ENCODE data around the gene DSTN. TPM values are rescaled to one million over a fixed set of nuclear protein-coding genes. Genes with fewer than 3 reads are reported as not detected.

DSTN gene
- total and polyA plus RNA-seq, 2 of the 4 experiments (the other 2 are of a cell fraction): 221 to 269 TPM

- Histone ChIP-seq H3K56ac (ENCODE audit: extremely low read depth, insufficient read depth, low read length) (no peak overlapping the region), H2BK20ac (ENCODE audit: low read depth, low read length) (no peak overlapping the region), H4K91ac (ENCODE audit: insufficient read depth, low read depth, low read length) (no peak overlapping the region), H3K4me3 (ENCODE audit: insufficient read depth, low read depth, low read length) (no peak overlapping the region), H2AK9ac (replicated peaks; ENCODE audit: low read depth, low read length, poor library complexity) (no peak overlapping the region), H3K14ac (replicated peaks; ENCODE audit: low read depth, low read length) (no peak overlapping the region), H2BK120ac (ENCODE audit: low read depth, low read length) (no peak overlapping the region), H3K36me3 (ENCODE audit: control insufficient read depth, insufficient read depth, low read length) (peaks cover 4% of the 10 kb centered on the region), H3K18ac (ENCODE audit: low read depth, low read length) (no peak overlapping the region), H3K4me1 (ENCODE audit: control insufficient read depth, insufficient read depth, low read length) (peaks cover 9% of the 10 kb centered on the region), H3K4ac (ENCODE audit: low read depth, low read length) (no peak overlapping the region), H3K9me3 (ENCODE audit: control insufficient read depth, insufficient read depth, low read length) (no peaks in the 10 kb centered on the region), H3K27me3 (ENCODE audit: control insufficient read depth, insufficient read depth, low read length) (no peaks in the 10 kb centered on the region), H2BK15ac (ENCODE audit: low read depth, low read length) (no peak overlapping the region), H3K9ac (ENCODE audit: low read depth, low read length) (no peak overlapping the region), H3K27ac (ENCODE audit: insufficient read depth, low read length) (no peak overlapping the region), H4K5ac (ENCODE audit: low read depth, low read length) (no peak overlapping the region), H2BK5ac (ENCODE audit: low read depth, low read length, poor library complexity, severe bottlenecking) (no peak overlapping the region), H4K8ac (ENCODE audit: low read depth in 2 of 2, low read length in 2 of 2) (no peak overlapping the region), H4K20me1 (ENCODE audit: insufficient read depth, low read length) (peaks cover 93% of the 10 kb centered on the region), H3K23ac (ENCODE audit: low read depth, low read length) (no peak overlapping the region), H3K9me1 (ENCODE audit: insufficient read depth, low read length) (peaks cover 16% of the 10 kb centered on the region), H3K4me2 (ENCODE audit: low read depth, low read length) (no peak overlapping the region), H3K79me1 (ENCODE audit: low read depth in 1 of 2, low read length in 2 of 2) (peaks cover 0 to 53% of the 10 kb centered on the region in 2 experiments; a peak in 3 of 4 replicates), H2AFZ (replicated peaks; ENCODE audit: low read length, poor library complexity) (no peak overlapping the region), H2AK5ac (ENCODE audit: low read depth, low read length) (no peak overlapping the region)
- dilution Hi-C loops (cut with HindIII; ENCODE audit: low sequenced_read_pairs, unreplicated experiment) (no loop called here), intact Hi-C loops (cut with micrococcal nuclease) (no loop called here), in situ Hi-C loops (cut with MboI; ENCODE audit: low sequenced_read_pairs) (no loop called here)
- no peak for ATAC-seq (ENCODE audit: low read depth)
- no peak for DNase-seq
- CTCF ChIA-PET: interaction anchor here (1.3 to 1.7 kb wide), 2 partner anchors 29 to 46 kb away, joined by 3 to 4 read pairs; no protein-coding TSS in a partner anchor
- no peak for TF ChIP-seq NFE2L2 (IDR thresholded peaks at IDR 0.05; ENCODE audit: low read depth, low read length)
- no peak for TF ChIP-seq FOS (IDR thresholded peaks at IDR 0.05; ENCODE audit: low read depth, low read length)
- TF ChIP-seq SMC3 (IDR thresholded peaks at IDR 0.05; ENCODE audit: low read depth, low read length): no peak
- TF ChIP-seq RFX5 (IDR thresholded peaks at IDR 0.05; ENCODE audit: low read depth, low read length): no peak
- TF ChIP-seq POLR2A (IDR thresholded peaks at IDR 0.05; ENCODE audit: low read depth, low read length): no peak
- no peak for TF ChIP-seq BHLHE40 (IDR thresholded peaks at IDR 0.05; ENCODE audit: low read depth, low read length)
- no peak for TF ChIP-seq ELK1 (IDR thresholded peaks at IDR 0.05; ENCODE audit: borderline replicate concordance, low read depth, low read length)
- no peak for TF ChIP-seq CTCF (conservative IDR thresholded peaks at IDR 0.05; ENCODE audit: low read depth, low read length)
- no peak for TF ChIP-seq MAZ (IDR thresholded peaks at IDR 0.05; ENCODE audit: borderline replicate concordance, low read depth, low read length)
- no peak for TF ChIP-seq RAD21 (IDR thresholded peaks at IDR 0.05; ENCODE audit: low read length)
- TF ChIP-seq MXI1 (IDR thresholded peaks at IDR 0.05; ENCODE audit: borderline replicate concordance, low read depth, low read length): no peak
- no peak for TF ChIP-seq CHD1 (IDR thresholded peaks at IDR 0.05; ENCODE audit: low read depth, low read length)
- no peak for TF ChIP-seq RCOR1 (IDR thresholded peaks at IDR 0.05; ENCODE audit: insufficient replicate concordance, low read length)
- TF ChIP-seq MAFK (IDR thresholded peaks at IDR 0.05; ENCODE audit: low read depth, low read length): no peak
- POLR2A ChIA-PET (ENCODE audit: unreplicated experiment): no interaction called here
- no TSS peak for BruUV-seq (replicated peaks)
- WGBS, 2 experiments (ENCODE audit: extremely low coverage in 2 of 2, insufficient read length in 1 of 2): no CpG with 5 or more reads among the region's 2 CpGs
Observed at GRCh38 chr20:17586250-17586649, 16.4 kb downstream of the DSTN start.
